Right lobe of liver (tissue), 6 donors: ENCODE results near the gene TAB3. TPM values are rescaled to one million over a fixed set of nuclear protein-coding genes. Genes with fewer than 3 reads are reported as not detected.
A peak's percentile ranks its signal among the peaks of the same experiment; 100 is the strongest.

Source experiments
- ATAC-seq, 4 donors: fragments of 200-7000 bp; cut with Tn5 transposase; one replicate each; pipeline ENCODE4 v1.9.1; 2020; ENCODE audit warnings: mild to moderate bottlenecking in 4 of 4, moderate library complexity in 4 of 4
- DNase-seq, 3 donors: peaks; one replicate each; pipeline ENCODE4 v3.0.0-alpha.2; 2020
- H3K27ac ChIP-seq, 3 donors: fragments of 200-600 bp; one replicate each; pipeline ENCODE4 v1.8.0; 2022
- H3K27me3 ChIP-seq, 2 donors: fragments of 200-600 bp; one replicate each; pipeline ENCODE4 v1.8.0; 2022
- H3K36me3 ChIP-seq, 4 donors: fragments of 200-600 bp; sonication (generic) in 1 of 4; one replicate each; pipeline versions ENCODE4 v1.5.1 to v1.8.0; 2017 to 2022; ENCODE audit warnings: control low read depth in 1 of 4
- H3K4me1 ChIP-seq, 4 donors: fragments of 200-600 bp; sonication (generic) in 1 of 4; one replicate each; pipeline versions ENCODE4 v1.5.1 to v1.8.0; 2017 to 2022; ENCODE audit warnings: control low read depth in 1 of 4
- H3K4me3 ChIP-seq, 3 donors: fragments of 200-600 bp; one replicate each; pipeline ENCODE4 v1.8.0; 2022
- H3K9me3 ChIP-seq, 4 donors: fragments of 200-600 bp; sonication (generic) in 1 of 4; one replicate each; pipeline versions ENCODE4 v1.5.1 to v1.8.0; 2017 to 2022; ENCODE audit warnings: control low read depth in 1 of 4
- POLR2A ChIP-seq: fragments of 450-650 bp; IDR thresholded peaks from one replicate; pipeline ENCODE4 v1.6.1; 2017; ENCODE audit warnings: antibody characterized with exemption, mild to moderate bottlenecking
- WGBS: methylation state at CpG from one replicate; pipeline ENCODE4 v1.1.6; 2018; ENCODE audit warnings: low coverage, low lambda C conversion rate; ENCODE audit not compliant: insufficient coverage; ENCODE audit errors: missing lambda C conversion rate; 5-methylcytosine and 5-hydroxymethylcytosine counted together
- intact Hi-C, 2 donors: fragments of 100-400 bp; cut with DNase I; formaldehyde crosslinking; loops; one replicate each; pipeline versions ENCODE4 v1.11.2 to v1.14.1; 2022
- total RNA-seq, 6 experiments: library from RNA; depleted of rRNA in 2 of 6; stranded (reverse); fragments of >200 nt in 2 of 6; fragmentation: NEBNext Ultra II Directional in 3 of 6; extraction: Animal tissue kit (Norgen Biotek cat#: 25700) in 3 of 6; gene quantifications; one replicate each; pipeline versions ENCODE4 v1.1.0 to v1.2.4, GENCODE V29; 2016 to 2023
- TF ChIP-seq, protein P1 (sequence below), 4 donors: fragments of 200-600 bp in 3 of 4; fragments of 450-650 bp in 1 of 4; IDR thresholded peaks; one replicate each; pipeline versions ENCODE4 v1.5.1 to v1.8.0; 2016 to 2022; ENCODE audit warnings: antibody characterized with exemption in 4 of 4, mild to moderate bottlenecking in 2 of 4
- donor health status: DM: no; HTN: yes; CAD: no.
- donor health status: DM: no; HTN: no; CAD: no.
- donor health status: DM: no; HTN: no; CAD: no.
- donor health status: DM: no; HTN: yes; CAD: no.
- donor health status: DM: no; HTN: yes; CAD: no.

TAB3 gene
- total RNA-seq, 6 experiments from 2014 or later, result 17.1 to 38.6 (median 23.6) TPM

DNA sequence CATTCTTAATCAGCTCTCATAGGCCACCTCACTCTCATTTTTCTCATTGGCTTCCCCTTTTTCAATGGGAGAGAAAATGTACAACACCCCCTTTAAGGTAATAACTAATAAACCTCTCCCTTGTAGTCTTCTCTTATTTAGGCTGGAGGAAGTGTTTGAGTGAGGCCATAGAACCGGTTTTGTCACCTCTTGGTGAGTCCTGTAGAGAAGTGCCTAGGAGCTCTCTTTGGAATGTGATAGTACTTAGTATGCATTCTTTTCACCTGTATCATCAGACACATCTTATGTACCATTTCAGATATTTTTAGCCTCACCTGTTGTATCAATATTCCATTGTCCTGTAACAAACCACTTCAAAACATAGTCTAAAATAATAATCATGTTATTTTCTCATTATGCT lies 3.5 kb upstream of the TAB3 start:
- no peak for DNase-seq
- intact Hi-C loops, result no loop called here
- Histone ChIP-seq H3K4me3 (no peak overlapping the region), H3K27me3 (no peaks in the 10 kb centered on the region), H3K4me1 (no peaks in the 10 kb centered on the region), H3K36me3 (no peaks in the 10 kb centered on the region), H3K27ac (no peak overlapping the region), H3K9me3 (no peaks in the 10 kb centered on the region)
- ATAC-seq, result no peak
- TF ChIP-seq POLR2A, result no peak
- TF ChIP-seq, protein P1, sequence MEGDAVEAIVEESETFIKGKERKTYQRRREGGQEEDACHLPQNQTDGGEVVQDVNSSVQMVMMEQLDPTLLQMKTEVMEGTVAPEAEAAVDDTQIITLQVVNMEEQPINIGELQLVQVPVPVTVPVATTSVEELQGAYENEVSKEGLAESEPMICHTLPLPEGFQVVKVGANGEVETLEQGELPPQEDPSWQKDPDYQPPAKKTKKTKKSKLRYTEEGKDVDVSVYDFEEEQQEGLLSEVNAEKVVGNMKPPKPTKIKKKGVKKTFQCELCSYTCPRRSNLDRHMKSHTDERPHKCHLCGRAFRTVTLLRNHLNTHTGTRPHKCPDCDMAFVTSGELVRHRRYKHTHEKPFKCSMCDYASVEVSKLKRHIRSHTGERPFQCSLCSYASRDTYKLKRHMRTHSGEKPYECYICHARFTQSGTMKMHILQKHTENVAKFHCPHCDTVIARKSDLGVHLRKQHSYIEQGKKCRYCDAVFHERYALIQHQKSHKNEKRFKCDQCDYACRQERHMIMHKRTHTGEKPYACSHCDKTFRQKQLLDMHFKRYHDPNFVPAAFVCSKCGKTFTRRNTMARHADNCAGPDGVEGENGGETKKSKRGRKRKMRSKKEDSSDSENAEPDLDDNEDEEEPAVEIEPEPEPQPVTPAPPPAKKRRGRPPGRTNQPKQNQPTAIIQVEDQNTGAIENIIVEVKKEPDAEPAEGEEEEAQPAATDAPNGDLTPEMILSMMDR (IDR thresholded peaks at IDR 0.05), result no peak
- WGBS, result 47% methylated on average over 1 of the region's 1 CpG

DNA sequence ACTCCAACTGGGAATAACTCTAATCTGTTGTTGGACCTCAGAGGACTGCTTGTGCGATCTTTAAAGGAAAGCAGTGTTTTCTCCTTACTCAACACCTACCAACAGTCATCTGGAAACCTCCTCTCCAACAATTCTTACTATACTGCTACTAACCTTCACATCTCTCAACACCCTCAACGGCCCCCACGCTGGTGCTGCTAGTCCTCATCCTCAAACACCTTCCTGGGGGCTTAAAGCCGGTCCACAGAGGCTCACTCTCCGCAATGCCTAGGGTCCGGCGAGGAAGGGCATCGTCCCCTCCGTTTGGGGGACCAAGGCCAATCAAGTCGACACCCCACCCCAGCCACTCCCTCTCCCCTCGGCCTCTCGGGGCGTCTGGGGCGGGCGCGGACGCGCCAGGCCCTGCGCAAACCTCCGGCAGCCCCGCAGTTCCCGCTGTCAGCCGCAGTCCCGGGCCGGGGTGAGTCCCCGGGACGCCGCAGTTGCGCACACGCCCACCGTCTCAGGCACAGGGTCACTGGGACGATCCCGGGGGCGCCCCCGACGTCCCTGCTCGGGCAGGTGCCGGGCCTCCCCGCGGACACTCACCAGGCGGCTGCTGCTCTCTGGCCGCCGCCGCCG lies 418 bp downstream of the TAB3 start:
- Histone ChIP-seq H3K27ac (peak overlapping the region; percentile 78 to 85 (median 79)), H3K9me3 (no peaks in the 10 kb centered on the region), H3K36me3 (no peaks in the 10 kb centered on the region), H3K4me1 (no peaks in the 10 kb centered on the region), H3K4me3 (peak overlapping the region; percentile 60 to 70 (median 68)), H3K27me3 (no peaks in the 10 kb centered on the region)
- TF ChIP-seq, protein P1 (IDR thresholded peaks at IDR 0.05), result no peak
- no peak for TF ChIP-seq POLR2A
- intact Hi-C loops, result no loop called here
- DNase-seq (no peak), ATAC-seq (peak; percentile 1 to 9 (median 2))
- 20% methylated on average over 15 of the region's 45 CpGs for WGBS

DNA sequence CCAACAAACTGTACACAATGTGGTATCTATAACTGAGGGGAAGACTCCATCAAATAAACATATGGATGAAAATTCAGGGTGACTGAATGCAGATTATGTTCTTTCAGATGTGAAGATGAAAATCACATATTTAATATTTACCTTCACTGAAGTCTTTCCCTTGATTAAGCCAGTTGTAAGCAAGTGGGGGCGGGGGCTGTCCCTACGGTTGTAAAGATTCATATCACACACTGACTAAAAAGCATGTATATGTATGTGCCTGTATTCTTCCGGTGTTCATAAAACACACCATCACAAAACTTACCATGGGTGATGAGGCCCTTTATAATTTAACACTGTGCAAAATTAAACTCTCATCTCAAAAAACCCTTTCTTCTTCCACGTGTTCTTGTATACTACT lies 1.3 kb downstream of the TAB3 start:
- ATAC-seq (no peak), DNase-seq (no peak)
- WGBS, result 45% methylated on average over 4 of the region's 4 CpGs
- Histone ChIP-seq H3K27ac (peak overlapping the region in 1 of 3 donors; percentile 85), H3K4me3 (peak overlapping the region in 2 of 3 donors; percentile 68 to 70), H3K27me3 (no peaks in the 10 kb centered on the region), H3K36me3 (no peaks in the 10 kb centered on the region), H3K9me3 (no peaks in the 10 kb centered on the region), H3K4me1 (peaks cover 0 to 7% (median 0%) of the 10 kb centered on the region in 4 donors)
- intact Hi-C loops, result no loop called here
- TF ChIP-seq, protein P1 (IDR thresholded peaks at IDR 0.05), result no peak
- no peak for TF ChIP-seq POLR2A

DNA sequence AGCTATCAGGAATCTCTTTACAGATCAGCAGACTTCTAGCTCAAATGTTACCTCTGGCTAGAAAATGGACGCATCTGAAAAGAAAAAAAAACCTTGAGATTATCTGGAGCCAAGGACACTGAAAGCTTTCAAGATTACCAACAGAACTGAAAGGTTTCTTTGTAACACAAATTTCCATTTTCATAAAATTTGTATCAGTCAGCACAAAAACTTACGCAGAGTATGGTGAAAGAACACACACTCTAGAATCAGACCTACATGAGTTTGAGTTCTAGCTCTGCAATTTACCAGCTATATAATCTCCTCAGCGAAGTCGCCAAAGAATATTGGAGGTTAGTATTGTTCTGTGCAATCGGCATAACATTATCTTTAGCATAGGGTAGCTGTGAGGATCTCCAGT lies 1.8 kb downstream of the TAB3 start:
- H3K4me1 ChIP-seq, result peaks cover 0 to 7% (median 0%) of the 10 kb centered on the region in 4 donors
- TF ChIP-seq POLR2A, result no peak
- TF ChIP-seq, protein P1 (IDR thresholded peaks at IDR 0.05), result no peak
- peak overlapping the region in 1 of 3 donors; percentile 7 for H3K27ac ChIP-seq
- DNase-seq (no peak), ATAC-seq (no peak)
- 31% methylated on average over 5 of the region's 5 CpGs for WGBS
- no peaks in the 10 kb centered on the region for H3K9me3 ChIP-seq
- no peaks in the 10 kb centered on the region for H3K36me3 ChIP-seq
- intact Hi-C loops, result no loop called here
- peak overlapping the region in 1 of 3 donors; percentile 70 for H3K4me3 ChIP-seq
- no peaks in the 10 kb centered on the region for H3K27me3 ChIP-seq
